Sigmoid colon (tissue), 4 donors: ENCODE results near the gene CARD19.

Experiments used
- CTCF ChIP-seq, 4 experiments: fragments of 450-650 bp in 3 of 4; fragments of 200-600 bp in 1 of 4; IDR thresholded peaks; one replicate each; pipeline ENCODE4 v1.5.1; 2016 to 2019; ENCODE audit warnings: antibody characterized with exemption in 4 of 4, mild to moderate bottlenecking in 3 of 4, moderate library complexity in 2 of 4
- EP300 ChIP-seq, 4 donors: sonication (generic); formaldehyde crosslinking; IDR thresholded peaks; one replicate each; pipeline ENCODE4 v1.6.1; 2017; ENCODE audit warnings: antibody characterized with exemption in 4 of 4
- POLR2A ChIP-seq, 2 donors: fragments of 450-650 bp; IDR thresholded peaks; one replicate each; pipeline ENCODE4 v1.6.1; 2016; ENCODE audit warnings: antibody characterized with exemption in 2 of 2, mild to moderate bottlenecking in 2 of 2, moderate library complexity in 2 of 2
- POLR2AphosphoS5 ChIP-seq, 4 donors: sonication (generic); formaldehyde crosslinking; IDR thresholded peaks; one replicate each; pipeline ENCODE4 v1.6.1; 2017; ENCODE audit warnings: antibody characterized with exemption in 4 of 4

GRCh38 chr9:93089024-93089423, 7.0 kb upstream of the CARD19 start:
- TF ChIP-seq EP300 (IDR thresholded peaks at IDR 0.05) (no peak), CTCF (IDR thresholded peaks at IDR 0.05) (no peak), POLR2AphosphoS5 (IDR thresholded peaks at IDR 0.05) (no peak), POLR2A (IDR thresholded peaks at IDR 0.05) (no peak)
